ENCODE results near the gene IL1RAPL1.

DNA sequence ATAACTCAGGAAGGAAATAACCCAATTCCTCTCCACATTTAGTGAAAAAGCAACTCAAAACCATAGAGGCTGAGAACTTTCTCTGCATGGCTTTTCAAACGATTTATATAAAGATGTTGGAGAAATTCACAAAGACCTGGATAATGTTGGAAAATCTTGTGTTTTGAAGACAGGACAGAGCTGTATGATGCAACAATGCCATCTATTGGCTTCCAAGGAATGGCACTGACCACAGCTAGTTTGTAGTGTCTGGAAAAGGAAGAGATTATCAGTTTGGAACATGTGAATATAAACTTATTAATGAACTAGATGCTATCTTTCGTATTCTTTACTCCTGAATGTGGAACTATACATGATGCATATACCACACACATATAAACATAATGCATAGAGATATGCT, 503.6 kb downstream of the IL1RAPL1 start:
- TF ChIP-seq ERF (CRISPR knock-in tag; IDR thresholded peaks at IDR 0.05) (no peak), ZBTB40 (IDR thresholded peaks at IDR 0.05) (no peak), ZBTB40 (CRISPR knock-in tag; IDR thresholded peaks at IDR 0.05) (no peak), PRPF4 (IDR thresholded peaks at IDR 0.05; ENCODE audit: insufficient read depth, low read depth, low read length, poor library complexity, severe bottlenecking) (no peak), ZNF311 (CRISPR knock-in tag; IDR thresholded peaks at IDR 0.05) (no peak)

Measured in K562 (cell line).